ENCODE results near the gene STOML3. TPM values are rescaled to one million over a fixed set of nuclear protein-coding genes. Genes with fewer than 3 reads are reported as not detected.

Gene STOML3
- total RNA-seq, 4 donors from 2014 or later: not detected

DNA sequence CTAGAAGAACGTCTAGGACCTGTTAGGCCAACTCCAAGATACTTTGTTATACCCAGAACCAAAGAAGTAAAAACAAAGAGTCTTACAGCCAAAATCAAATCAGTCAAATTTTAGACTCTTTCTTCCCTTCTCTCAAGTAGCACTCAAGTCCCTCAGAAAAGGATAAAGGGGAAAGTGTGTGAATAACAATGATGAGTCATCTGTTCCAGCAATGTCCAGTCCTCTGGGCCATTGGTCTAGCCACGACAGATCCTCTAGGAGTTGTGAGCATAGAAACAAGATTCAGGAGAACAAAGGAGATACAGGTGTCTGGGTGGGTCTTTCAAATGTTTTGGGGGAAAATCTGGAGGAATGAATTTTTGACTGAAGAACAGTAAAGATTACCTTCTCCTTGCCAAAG lies 36.3 kb downstream of the STOML3 start:
- Histone ChIP-seq H3K4me1 (no peaks in the 10 kb centered on the region), H3K36me3 (no peaks in the 10 kb centered on the region), H3K27ac (no peak overlapping the region), H3K9me3 (no peaks in the 10 kb centered on the region), H3K27me3 (no peaks in the 10 kb centered on the region), H3K4me3 (no peak overlapping the region)
- 52% methylated on average over 2 of the region's 2 CpGs for WGBS
- TF ChIP-seq, protein P1, sequence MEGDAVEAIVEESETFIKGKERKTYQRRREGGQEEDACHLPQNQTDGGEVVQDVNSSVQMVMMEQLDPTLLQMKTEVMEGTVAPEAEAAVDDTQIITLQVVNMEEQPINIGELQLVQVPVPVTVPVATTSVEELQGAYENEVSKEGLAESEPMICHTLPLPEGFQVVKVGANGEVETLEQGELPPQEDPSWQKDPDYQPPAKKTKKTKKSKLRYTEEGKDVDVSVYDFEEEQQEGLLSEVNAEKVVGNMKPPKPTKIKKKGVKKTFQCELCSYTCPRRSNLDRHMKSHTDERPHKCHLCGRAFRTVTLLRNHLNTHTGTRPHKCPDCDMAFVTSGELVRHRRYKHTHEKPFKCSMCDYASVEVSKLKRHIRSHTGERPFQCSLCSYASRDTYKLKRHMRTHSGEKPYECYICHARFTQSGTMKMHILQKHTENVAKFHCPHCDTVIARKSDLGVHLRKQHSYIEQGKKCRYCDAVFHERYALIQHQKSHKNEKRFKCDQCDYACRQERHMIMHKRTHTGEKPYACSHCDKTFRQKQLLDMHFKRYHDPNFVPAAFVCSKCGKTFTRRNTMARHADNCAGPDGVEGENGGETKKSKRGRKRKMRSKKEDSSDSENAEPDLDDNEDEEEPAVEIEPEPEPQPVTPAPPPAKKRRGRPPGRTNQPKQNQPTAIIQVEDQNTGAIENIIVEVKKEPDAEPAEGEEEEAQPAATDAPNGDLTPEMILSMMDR (IDR thresholded peaks at IDR 0.05): no peak
- no peak for TF ChIP-seq POLR2A (IDR thresholded peaks at IDR 0.05)
- no peak for TF ChIP-seq POLR2AphosphoS5 (IDR thresholded peaks at IDR 0.05)
- no peak for TF ChIP-seq EP300 (IDR thresholded peaks at IDR 0.05)
- DNase-seq (ENCODE audit: low spot score in 2 of 2): no peak

DNA sequence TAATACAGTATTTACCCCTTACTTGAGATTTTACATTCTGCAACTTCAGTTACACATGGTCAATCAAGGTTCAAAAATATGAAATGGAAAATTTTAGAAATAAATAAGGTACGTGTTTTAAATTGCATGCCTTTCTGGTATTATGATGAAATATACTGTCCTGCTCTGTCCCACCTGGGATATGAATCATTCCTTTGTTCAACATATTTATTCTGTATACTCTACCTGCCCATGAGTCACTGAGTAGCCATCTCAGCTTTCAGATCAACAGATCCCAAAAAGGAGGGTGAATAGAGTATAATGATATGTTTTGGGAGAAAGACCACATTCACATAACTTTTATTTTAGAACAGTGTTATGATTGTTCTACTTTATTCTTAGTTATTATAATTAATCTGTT lies 37.8 kb downstream of the STOML3 start:
- Histone ChIP-seq H3K4me3 (no peak overlapping the region), H3K27me3 (no peaks in the 10 kb centered on the region), H3K36me3 (no peaks in the 10 kb centered on the region), H3K4me1 (no peaks in the 10 kb centered on the region), H3K9me3 (no peaks in the 10 kb centered on the region), H3K27ac (no peak overlapping the region)
- TF ChIP-seq POLR2AphosphoS5 (IDR thresholded peaks at IDR 0.05) (no peak), POLR2A (IDR thresholded peaks at IDR 0.05) (no peak), EP300 (IDR thresholded peaks at IDR 0.05) (no peak)
- TF ChIP-seq, protein P1 (IDR thresholded peaks at IDR 0.05): no peak
- WGBS: 77% methylated on average over 1 of the region's 1 CpG
- DNase-seq (ENCODE audit: low spot score in 2 of 2): no peak

DNA sequence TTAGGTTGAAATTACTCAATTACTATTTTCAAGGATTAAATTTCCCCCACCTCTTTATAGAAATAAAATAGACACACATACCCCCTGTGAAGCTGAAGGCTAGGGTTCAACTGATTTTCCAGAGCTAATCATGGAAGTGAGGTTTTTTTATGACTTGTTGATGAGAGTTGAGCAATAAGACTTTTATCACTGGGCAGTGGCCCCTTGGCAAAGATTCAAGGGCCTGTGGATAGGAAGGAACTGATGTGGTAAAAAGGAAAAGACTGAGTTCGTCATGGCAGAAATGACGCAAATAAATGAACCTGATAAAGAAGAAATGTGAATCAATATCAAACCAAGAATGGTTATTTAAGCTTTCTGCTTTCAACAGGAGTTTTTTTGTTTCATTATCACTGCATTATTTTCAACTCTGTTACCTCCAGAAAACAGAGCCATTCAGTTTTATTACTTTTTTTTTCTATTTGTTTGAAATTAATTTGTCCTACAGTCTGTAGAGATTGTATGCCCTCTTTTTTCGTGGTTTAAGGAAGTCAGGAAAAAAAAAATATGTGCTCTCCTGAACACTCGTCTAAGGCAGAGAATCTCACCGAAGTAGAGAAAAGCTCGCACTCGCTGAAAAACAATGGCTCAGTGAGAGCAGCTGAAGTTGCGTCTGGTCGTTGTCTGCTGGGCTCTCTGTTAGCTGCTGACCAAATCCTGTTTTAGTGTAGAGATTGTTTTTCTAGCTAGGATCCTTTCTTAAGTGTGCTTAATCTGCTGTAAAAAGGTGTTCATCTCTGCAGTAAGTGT lies 38.9 kb downstream of the STOML3 start:
- Histone ChIP-seq H3K4me1 (no peaks in the 10 kb centered on the region), H3K27ac (no peak overlapping the region), H3K27me3 (no peaks in the 10 kb centered on the region), H3K9me3 (no peaks in the 10 kb centered on the region), H3K36me3 (no peaks in the 10 kb centered on the region), H3K4me3 (no peak overlapping the region)
- TF ChIP-seq, protein P1 (IDR thresholded peaks at IDR 0.05): no peak
- TF ChIP-seq POLR2AphosphoS5 (IDR thresholded peaks at IDR 0.05) (no peak), POLR2A (IDR thresholded peaks at IDR 0.05) (no peak), EP300 (IDR thresholded peaks at IDR 0.05) (no peak)
- 51% methylated on average over 9 of the region's 9 CpGs for WGBS
- no peak for DNase-seq (ENCODE audit: low spot score in 2 of 2)

DNA sequence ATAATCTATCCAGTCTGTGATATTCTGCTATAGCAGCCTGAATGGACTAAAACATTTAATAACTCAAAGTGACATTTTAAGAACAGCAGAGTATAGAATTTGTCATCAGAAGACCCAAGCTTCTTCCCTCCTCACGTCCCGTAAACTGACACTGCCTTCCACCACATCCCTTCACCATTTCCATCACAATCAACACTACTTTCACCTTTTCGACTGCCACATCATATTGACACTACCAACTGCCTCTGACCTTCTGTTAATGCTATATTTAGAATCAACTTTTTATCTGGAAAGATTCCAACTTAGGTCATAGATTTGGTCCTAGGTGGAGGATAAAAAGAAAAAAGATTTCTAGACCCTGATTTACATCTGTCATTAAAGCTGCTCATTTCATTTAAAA lies 39.6 kb downstream of the STOML3 start:
- Histone ChIP-seq H3K9me3 (no peaks in the 10 kb centered on the region), H3K4me3 (no peak overlapping the region), H3K36me3 (no peaks in the 10 kb centered on the region), H3K4me1 (no peaks in the 10 kb centered on the region), H3K27ac (no peak overlapping the region), H3K27me3 (no peaks in the 10 kb centered on the region)
- WGBS: 65% methylated on average over 3 of the region's 3 CpGs
- TF ChIP-seq, protein P1 (IDR thresholded peaks at IDR 0.05): no peak
- TF ChIP-seq POLR2A (IDR thresholded peaks at IDR 0.05) (no peak), EP300 (IDR thresholded peaks at IDR 0.05) (no peak), POLR2AphosphoS5 (IDR thresholded peaks at IDR 0.05) (no peak)
- DNase-seq (ENCODE audit: low spot score in 2 of 2): no peak

DNA sequence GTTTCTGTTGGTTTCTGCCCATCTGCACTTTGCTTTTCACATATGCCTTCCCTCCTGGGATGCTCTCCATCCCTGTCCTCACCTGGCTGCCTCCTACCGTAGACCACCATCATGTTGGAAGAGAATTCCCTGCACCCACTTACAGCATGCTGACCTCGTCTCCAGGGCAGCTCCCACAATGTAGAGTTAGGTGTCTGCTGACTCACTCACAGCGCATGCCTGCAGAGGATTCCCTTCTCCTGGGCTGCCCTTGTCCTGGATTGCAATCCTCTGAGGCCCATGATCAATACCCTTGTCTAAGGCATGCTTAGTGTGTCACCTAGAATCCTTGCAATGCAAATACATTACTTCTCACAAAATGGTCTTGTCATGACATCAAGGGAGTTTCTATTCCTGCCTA lies 43.6 kb downstream of the STOML3 start:
- no peaks in the 10 kb centered on the region for H3K9me3 ChIP-seq
- WGBS: 75% methylated on average over 2 of the region's 3 CpGs
- no peaks in the 10 kb centered on the region for H3K36me3 ChIP-seq
- no peaks in the 10 kb centered on the region for H3K27me3 ChIP-seq
- no peaks in the 10 kb centered on the region for H3K4me1 ChIP-seq
- no peak for DNase-seq (ENCODE audit: low spot score in 2 of 2)
- TF ChIP-seq POLR2AphosphoS5 (IDR thresholded peaks at IDR 0.05) (no peak), EP300 (IDR thresholded peaks at IDR 0.05) (no peak), POLR2A (IDR thresholded peaks at IDR 0.05) (no peak)
- TF ChIP-seq, protein P1 (IDR thresholded peaks at IDR 0.05): no peak
- H3K27ac ChIP-seq: no peak overlapping the region
- H3K4me3 ChIP-seq: no peak overlapping the region
